Trophoblast cell (in vitro differentiated cells and primary cell): ENCODE results near the gene PHACTR1.

Experiments
- DNase-seq, 2 donors: peaks; one replicate each; pipeline ENCODE4 v3.0.0-alpha.2; 2016
- H2AFZ ChIP-seq: 2 replicates; pipeline ENCODE4 v1.6.1; 2013; ENCODE audit warnings: low read length, moderate library complexity, mild to moderate bottlenecking; ENCODE audit not compliant: insufficient read depth, poor library complexity
- H2AK5ac ChIP-seq: 2 replicates; pipeline ENCODE4 v1.6.1; 2013; ENCODE audit warnings: mild to moderate bottlenecking, low read length
- H2BK120ac ChIP-seq: 2 replicates; pipeline ENCODE4 v1.6.1; 2013; ENCODE audit warnings: low read length, mild to moderate bottlenecking, moderate library complexity; ENCODE audit not compliant: insufficient read depth, poor library complexity
- H2BK12ac ChIP-seq: 2 replicates; pipeline ENCODE4 v1.6.1; 2013; ENCODE audit warnings: mild to moderate bottlenecking, low read length, moderate library complexity
- H2BK5ac ChIP-seq: 2 replicates; pipeline ENCODE4 v1.6.1; 2013; ENCODE audit warnings: low read length, low read depth, moderate library complexity, mild to moderate bottlenecking; ENCODE audit not compliant: poor library complexity
- H3K14ac ChIP-seq: 2 replicates; pipeline ENCODE4 v1.6.1; 2013; ENCODE audit warnings: mild to moderate bottlenecking, low read length
- H3K18ac ChIP-seq: 2 replicates; pipeline ENCODE4 v1.6.1; 2013; ENCODE audit warnings: mild to moderate bottlenecking, low read length
- H3K23ac ChIP-seq: 2 replicates; pipeline ENCODE4 v1.6.1; 2013; ENCODE audit warnings: low read length
- H3K27ac ChIP-seq: 2 replicates; pipeline ENCODE4 v1.5.1; 2013; ENCODE audit warnings: low read depth, mild to moderate bottlenecking, inconsistent platforms, low read length, moderate library complexity
- H3K27me3 ChIP-seq: 2 replicates; pipeline ENCODE4 v1.6.1; 2013; ENCODE audit warnings: inconsistent platforms, mild to moderate bottlenecking, low read length, moderate library complexity; ENCODE audit not compliant: insufficient read depth
- H3K36me3 ChIP-seq, 2 experiments: 1 replicate in 1 of 2; 2 replicates in 1 of 2; pipeline ENCODE4 v1.6.1; 2013; ENCODE audit warnings: low read length in 2 of 2, mild to moderate bottlenecking in 2 of 2, moderate library complexity in 1 of 2; ENCODE audit not compliant: insufficient read depth in 2 of 2, control insufficient read depth in 1 of 2
- H3K4ac ChIP-seq: 2 replicates; pipeline ENCODE4 v1.6.1; 2013; ENCODE audit warnings: low read depth, mild to moderate bottlenecking, low read length, moderate library complexity
- H3K4me1 ChIP-seq, 2 experiments: 1 replicate in 1 of 2; 2 replicates in 1 of 2; pipeline ENCODE4 v1.6.1; 2013; ENCODE audit warnings: low read length in 2 of 2, mild to moderate bottlenecking in 2 of 2, moderate library complexity in 1 of 2; ENCODE audit not compliant: insufficient read depth in 2 of 2, control insufficient read depth in 1 of 2
- H3K4me2 ChIP-seq: 2 replicates; pipeline ENCODE4 v1.6.1; 2013; ENCODE audit warnings: inconsistent platforms, mild to moderate bottlenecking, low read length, moderate library complexity
- H3K4me3 ChIP-seq: 2 replicates; pipeline ENCODE4 v1.5.1; 2013; ENCODE audit warnings: mild to moderate bottlenecking, low read depth, low read length, inconsistent platforms
- H3K79me1 ChIP-seq: one replicate; pipeline ENCODE4 v1.6.1; 2013; ENCODE audit warnings: low read length
- H3K79me2 ChIP-seq: 2 replicates; pipeline ENCODE4 v1.6.1; 2013; ENCODE audit warnings: low read length, mild to moderate bottlenecking; ENCODE audit not compliant: control insufficient read depth, insufficient read depth, poor library complexity
- H3K9ac ChIP-seq: 2 replicates; pipeline ENCODE4 v1.6.1; 2013; ENCODE audit warnings: mild to moderate bottlenecking, low read length
- H3K9me3 ChIP-seq: 2 replicates; pipeline ENCODE4 v1.6.1; 2013; ENCODE audit warnings: low read depth, mild to moderate bottlenecking, control low read depth, inconsistent platforms, low read length; ENCODE audit not compliant: insufficient read depth
- H4K12ac ChIP-seq: 2 replicates; pipeline ENCODE4 v1.6.1; 2013; ENCODE audit warnings: low read depth, mild to moderate bottlenecking, low read length, moderate library complexity
- H4K8ac ChIP-seq: 2 replicates; pipeline ENCODE4 v1.6.1; 2013; ENCODE audit warnings: low read depth, mild to moderate bottlenecking, low read length, moderate library complexity
- H4K91ac ChIP-seq: one replicate; pipeline ENCODE4 v1.6.1; 2013; ENCODE audit warnings: low read depth, mild to moderate bottlenecking, low read length, moderate library complexity
- WGBS: extraction: QIAGEN DNeasy Blood & Tissue Kit; methylation state at CpG from one replicate; pipeline ENCODE4 v1.1.7; 2013; ENCODE audit warnings: missing lambda C conversion rate; ENCODE audit not compliant: insufficient read length, insufficient coverage; ENCODE audit errors: extremely low coverage; 5-methylcytosine and 5-hydroxymethylcytosine counted together

The PHACTR1 gene

GRCh38 chr6:12841619-12842018 lies 125.1 kb downstream of the PHACTR1 start:
- H2AFZ ChIP-seq, result no peak overlapping the region

GRCh38 chr6:12842114-12842513 lies 125.5 kb downstream of the PHACTR1 start:
- H4K91ac ChIP-seq, result no peak overlapping the region
- H3K14ac ChIP-seq, result no peak overlapping the region
- no peak overlapping the region for H3K18ac ChIP-seq
- no peaks in the 10 kb centered on the region for H3K36me3 ChIP-seq
- no peak overlapping the region for H3K4me3 ChIP-seq
- no peak overlapping the region for H3K27ac ChIP-seq
- H3K79me2 ChIP-seq, result no peaks in the 10 kb centered on the region
- H2AK5ac ChIP-seq, result no peak overlapping the region
- peaks cover 3% of the 10 kb centered on the region for H3K9me3 ChIP-seq
- DNase-seq, result no peak
- no peak overlapping the region for H2AFZ ChIP-seq
- H2BK5ac ChIP-seq, result no peak overlapping the region
- H2BK12ac ChIP-seq, result no peak overlapping the region
- H3K4me1 ChIP-seq, result no peaks in the 10 kb centered on the region
- H3K79me1 ChIP-seq, result no peaks in the 10 kb centered on the region
- H3K4ac ChIP-seq, result no peak overlapping the region
- H3K27me3 ChIP-seq, result no peaks in the 10 kb centered on the region
- no peak overlapping the region for H3K9ac ChIP-seq
- no peak overlapping the region for H4K12ac ChIP-seq
- no peak overlapping the region for H4K8ac ChIP-seq
- no peak overlapping the region for H2BK120ac ChIP-seq
- no peak overlapping the region for H3K23ac ChIP-seq
- H3K4me2 ChIP-seq, result no peak overlapping the region

More at GRCh38 chr6:12841619-12842018, 125.1 kb downstream of the PHACTR1 start:
- no CpG with 5 or more reads among the region's 1 CpG for WGBS
- H3K23ac ChIP-seq, result no peak overlapping the region
- no peak overlapping the region for H3K4me2 ChIP-seq
- no peak overlapping the region for H2BK12ac ChIP-seq
- no peak overlapping the region for H4K91ac ChIP-seq
- no peak overlapping the region for H3K27ac ChIP-seq
- no peak overlapping the region for H3K4me3 ChIP-seq
- no peaks in the 10 kb centered on the region for H3K27me3 ChIP-seq
- peaks cover 3% of the 10 kb centered on the region for H3K9me3 ChIP-seq
- no peaks in the 10 kb centered on the region for H3K79me2 ChIP-seq
- no peak for DNase-seq
- no peaks in the 10 kb centered on the region for H3K36me3 ChIP-seq
- H3K18ac ChIP-seq, result no peak overlapping the region
- H2BK120ac ChIP-seq, result no peak overlapping the region
- H2AK5ac ChIP-seq, result no peak overlapping the region
- H3K79me1 ChIP-seq, result no peaks in the 10 kb centered on the region
- H2BK5ac ChIP-seq, result no peak overlapping the region
- no peak overlapping the region for H3K4ac ChIP-seq
- no peak overlapping the region for H4K12ac ChIP-seq
- no peak overlapping the region for H4K8ac ChIP-seq
- H3K14ac ChIP-seq, result no peak overlapping the region
- H3K4me1 ChIP-seq, result no peaks in the 10 kb centered on the region
- H3K9ac ChIP-seq, result no peak overlapping the region

GRCh38 chr6:12842658-12843057 lies 126.1 kb downstream of the PHACTR1 start:
- no peak overlapping the region for H3K27ac ChIP-seq
- H2BK12ac ChIP-seq, result no peak overlapping the region
- no peaks in the 10 kb centered on the region for H3K79me2 ChIP-seq
- H2AK5ac ChIP-seq, result no peak overlapping the region
- H3K18ac ChIP-seq, result no peak overlapping the region
- no peak overlapping the region for H2BK120ac ChIP-seq
- H3K4ac ChIP-seq, result no peak overlapping the region
- WGBS, result no CpG with 5 or more reads among the region's 2 CpGs
- no peak overlapping the region for H3K4me3 ChIP-seq
- no peak overlapping the region for H3K9ac ChIP-seq
- H3K27me3 ChIP-seq, result no peaks in the 10 kb centered on the region
- no peak overlapping the region for H4K91ac ChIP-seq
- no peak overlapping the region for H3K23ac ChIP-seq
- H2AFZ ChIP-seq, result no peak overlapping the region
- no peaks in the 10 kb centered on the region for H3K4me1 ChIP-seq
- H3K36me3 ChIP-seq, result no peaks in the 10 kb centered on the region
- no peak overlapping the region for H2BK5ac ChIP-seq
- H3K9me3 ChIP-seq, result peaks cover 3% of the 10 kb centered on the region
- no peak for DNase-seq
- H4K8ac ChIP-seq, result no peak overlapping the region
- H3K4me2 ChIP-seq, result no peak overlapping the region
- no peak overlapping the region for H3K14ac ChIP-seq
- no peak overlapping the region for H4K12ac ChIP-seq
- H3K79me1 ChIP-seq, result no peaks in the 10 kb centered on the region

GRCh38 chr6:12844284-12845223 lies 128.0 kb downstream of the PHACTR1 start:
- Histone ChIP-seq H3K9ac (no peak overlapping the region), H2BK12ac (no peak overlapping the region), H2AK5ac (no peak overlapping the region), H3K23ac (no peak overlapping the region), H2BK120ac (no peak overlapping the region), H3K27me3 (no peaks in the 10 kb centered on the region), H3K79me1 (no peaks in the 10 kb centered on the region), H3K4ac (no peak overlapping the region), H3K9me3 (no peaks in the 10 kb centered on the region), H4K8ac (no peak overlapping the region), H3K36me3 (no peaks in the 10 kb centered on the region), H3K79me2 (no peaks in the 10 kb centered on the region), H4K91ac (no peak overlapping the region), H3K14ac (no peak overlapping the region), H3K4me3 (no peak overlapping the region), H4K12ac (no peak overlapping the region), H2BK5ac (no peak overlapping the region), H2AFZ (no peak overlapping the region), H3K18ac (no peak overlapping the region), H3K4me1 (no peaks in the 10 kb centered on the region), H3K27ac (no peak overlapping the region), H3K4me2 (no peak overlapping the region)
- DNase-seq, result peak in 1 of 2 donors; percentile 67
- whole genome bisulfite sequencing, result no CpG with 5 or more reads among the region's 11 CpGs
